NCI-H82 (cell line): ENCODE data around the gene MADCAM1.

ENCODE experiments used
- DNase-seq: peaks from one replicate; lab custom pipeline; 2025; lab: John Stamatoyannopoulos, UW

MADCAM1 gene

DNA sequence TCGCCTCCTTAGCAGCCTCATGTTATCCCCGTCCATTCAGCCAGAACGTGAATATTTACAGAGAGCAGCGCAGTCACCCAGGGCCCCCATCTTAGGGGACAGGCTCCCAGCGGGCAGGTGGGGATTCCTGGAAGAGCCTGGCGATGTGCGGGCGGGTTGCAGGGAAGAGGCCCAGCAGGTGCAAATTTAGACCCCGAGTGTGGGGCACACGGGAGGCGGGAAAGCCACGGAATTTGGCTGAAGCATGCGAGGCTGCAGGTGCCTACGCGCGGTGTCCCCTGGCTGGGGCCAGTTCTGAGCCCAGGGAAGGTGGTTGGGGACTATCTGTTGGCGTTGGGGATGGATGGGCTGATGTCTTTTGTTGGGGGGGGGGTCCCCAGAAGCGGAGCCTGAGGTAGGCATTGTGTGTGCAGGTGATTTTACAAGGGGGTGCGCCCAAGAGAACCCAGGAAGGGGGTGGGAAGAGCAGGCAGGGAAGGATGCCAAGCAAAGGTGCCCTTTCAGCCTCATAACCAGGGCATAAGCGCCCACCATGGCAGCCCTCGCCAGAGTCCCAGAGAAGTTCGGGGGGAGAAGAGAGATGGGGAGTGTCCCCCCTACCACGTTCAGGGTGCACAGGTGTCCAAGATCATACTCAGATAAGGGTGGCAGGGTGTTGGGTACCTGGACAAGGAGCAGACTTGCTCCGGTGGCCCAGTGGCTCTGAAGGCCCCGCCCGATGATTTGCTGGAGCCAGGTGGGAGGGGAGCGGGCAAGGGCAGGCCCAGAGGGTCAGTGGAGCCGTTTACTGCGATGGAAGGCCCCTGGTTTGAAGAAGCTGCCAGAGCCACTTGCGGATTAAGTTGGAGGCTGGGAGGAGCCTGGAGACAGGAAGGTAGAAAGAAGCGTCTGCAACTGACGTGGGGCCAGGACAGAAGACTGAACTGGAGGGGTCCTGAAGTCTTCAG lies 12.2 kb downstream of the MADCAM1 start:
- no peak for DNase-seq

- peak; percentile 86 for DNase-seq
Observed at GRCh38 chr19:510606-511100, 14.4 kb downstream of the MADCAM1 start.

GRCh38 chr19:511101-511851 lies 15.0 kb downstream of the MADCAM1 start:
- DNase-seq, result no peak

DNA sequence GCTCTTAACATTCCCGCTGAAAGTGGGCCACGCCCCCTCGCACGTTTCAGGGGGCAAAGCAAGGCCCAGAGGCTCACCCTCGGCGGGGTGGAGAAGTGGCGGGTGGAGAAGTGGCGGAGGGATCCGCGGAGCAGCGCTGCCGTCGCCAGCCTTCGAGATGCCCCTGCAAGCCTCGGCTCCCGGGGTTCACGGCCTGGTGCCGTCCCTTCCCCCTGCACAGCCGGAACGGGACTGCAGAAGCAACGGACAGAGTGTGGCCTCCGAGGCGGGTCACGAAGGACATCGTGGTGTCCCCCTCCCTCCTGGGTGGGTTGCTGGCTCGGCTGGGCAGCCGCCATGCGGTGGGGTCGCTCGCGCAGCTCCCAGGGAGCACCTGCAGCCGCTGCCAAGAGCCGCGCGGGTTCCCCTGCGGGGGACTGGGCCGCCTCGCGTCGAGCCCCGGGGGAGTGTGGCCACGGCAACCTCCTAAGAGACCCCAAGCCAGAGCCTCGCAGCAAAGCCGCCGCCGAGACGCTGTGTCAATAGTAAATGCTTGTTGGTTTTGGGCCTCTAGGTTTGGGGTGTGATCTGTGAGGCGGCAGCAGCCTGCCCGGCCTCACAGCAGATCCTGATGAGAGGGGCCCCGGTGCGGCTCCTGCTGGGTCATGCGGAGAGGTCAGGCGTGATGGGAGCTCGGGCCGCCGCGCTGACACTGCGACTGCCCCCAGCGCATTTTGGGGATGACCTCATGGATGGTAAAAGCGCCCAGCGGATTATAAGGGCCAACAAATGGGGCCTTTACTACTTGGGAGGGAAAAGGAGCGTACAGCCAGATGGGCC lies 16.5 kb downstream of the MADCAM1 start:
- no peak for DNase-seq

GRCh38 chr19:513368-514165 lies 17.3 kb downstream of the MADCAM1 start:
- DNase-seq, result no peak

DNA sequence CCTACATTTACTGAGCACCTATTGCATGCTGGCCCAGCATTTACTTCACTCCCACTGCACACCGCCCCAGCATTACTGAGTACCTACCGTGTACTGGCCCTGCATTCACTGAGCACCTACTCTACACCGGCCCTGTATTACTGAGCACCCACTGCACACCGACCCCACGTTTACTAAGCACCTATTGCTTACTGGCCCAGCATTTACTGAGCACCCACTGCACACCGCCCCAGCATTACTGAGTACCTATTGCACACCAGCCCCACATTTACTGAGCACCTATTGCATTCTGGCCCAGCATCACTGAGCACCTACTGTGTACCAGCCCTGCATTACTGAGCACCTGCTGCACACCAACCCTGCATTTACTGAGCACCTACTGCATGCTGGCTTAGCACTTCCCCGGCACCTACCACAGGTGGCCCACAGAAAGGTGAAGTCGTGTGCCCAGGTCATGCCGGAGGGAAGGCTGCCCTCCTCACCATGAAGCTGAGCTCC lies 17.9 kb downstream of the MADCAM1 start:
- no peak for DNase-seq

DNA sequence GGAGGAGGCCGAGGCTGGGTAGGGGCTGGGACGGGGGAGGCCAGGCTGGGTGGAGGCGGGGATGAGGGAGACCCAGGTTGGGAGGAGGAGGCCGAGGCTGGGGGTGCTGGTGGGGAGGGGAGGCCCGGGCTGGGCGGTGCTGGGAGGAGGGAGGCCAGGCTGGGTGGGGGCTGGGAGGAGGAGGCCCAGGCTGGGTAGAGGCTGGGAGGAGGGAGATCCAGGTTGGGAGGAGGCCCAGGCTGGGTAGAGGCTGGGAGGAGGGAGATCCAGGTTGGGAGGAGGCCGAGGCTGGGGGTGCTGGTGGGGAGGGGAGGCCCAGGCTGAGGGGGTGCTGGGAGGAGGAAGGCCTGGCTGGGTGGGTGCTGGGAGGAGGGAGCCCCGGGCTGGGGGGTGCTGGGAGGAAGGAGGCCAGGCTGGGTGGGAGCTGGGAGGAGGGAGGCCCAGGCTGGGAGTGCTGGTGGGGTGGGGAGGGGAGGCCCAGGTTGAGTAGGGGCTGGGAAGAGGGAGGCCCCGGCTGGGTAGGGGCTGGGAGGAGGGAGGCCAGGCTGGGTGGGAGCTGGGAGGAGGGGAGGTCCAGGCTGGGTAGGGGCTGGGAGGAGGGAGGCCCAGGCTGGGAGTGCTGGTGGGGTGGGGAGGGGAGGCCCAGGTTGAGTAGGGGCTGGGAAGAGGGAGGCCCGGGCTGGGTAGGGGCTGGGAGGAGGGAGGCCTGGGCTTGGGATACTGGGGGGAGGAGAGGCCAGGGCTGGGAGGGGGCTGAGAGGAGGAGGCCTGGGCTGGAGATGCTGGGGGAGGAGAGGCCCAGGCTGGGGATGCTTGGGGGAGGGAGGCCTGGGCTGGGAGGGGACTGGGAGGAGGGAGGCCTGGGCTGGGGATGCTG lies 21.7 kb downstream of the MADCAM1 start:
- DNase-seq, result no peak

- peak; percentile 46 for DNase-seq
Observed at GRCh38 chr19:518598-519231, 22.4 kb downstream of the MADCAM1 start.

DNA sequence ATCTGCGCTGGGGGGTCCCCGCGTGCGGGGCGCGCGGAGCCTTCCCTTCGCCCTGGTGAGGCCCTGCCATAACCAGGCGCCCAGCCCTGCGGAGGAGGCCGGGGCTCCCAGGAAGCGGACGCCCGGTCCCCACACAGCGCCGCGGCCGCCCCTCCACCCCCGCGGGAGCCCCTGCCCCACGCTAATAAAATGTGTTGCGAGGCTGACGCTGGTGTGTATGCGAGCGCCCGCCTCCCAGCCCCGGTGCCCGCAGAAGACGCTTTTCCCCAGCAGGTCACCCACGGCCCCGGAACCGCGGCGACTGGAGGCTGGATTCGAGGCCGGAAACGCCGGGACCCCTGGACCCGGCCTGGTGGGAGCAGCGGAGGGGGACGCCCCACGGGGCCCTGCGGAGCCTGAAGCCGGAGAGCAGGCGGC lies 23.2 kb downstream of the MADCAM1 start:
- no peak for DNase-seq

DNA sequence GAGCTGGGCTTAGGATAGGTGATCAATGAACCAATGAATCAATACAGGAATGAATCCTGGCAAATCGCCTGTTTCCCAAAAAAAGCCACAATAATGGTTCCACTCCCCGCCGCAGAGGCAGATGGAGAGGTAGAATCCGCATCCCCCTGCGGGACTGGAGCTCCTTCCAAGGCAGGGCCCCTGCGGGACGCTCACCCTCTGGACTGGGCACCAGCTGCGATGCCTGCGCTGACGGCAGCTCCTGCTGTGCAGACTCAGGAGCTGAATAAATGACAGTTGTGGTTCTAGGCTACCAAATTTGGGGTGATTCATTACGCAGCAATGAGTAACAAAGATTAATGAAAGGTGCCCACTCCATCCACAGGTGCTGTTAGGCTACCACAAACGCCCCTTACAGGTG lies 26.4 kb downstream of the MADCAM1 start:
- no peak for DNase-seq

DNA sequence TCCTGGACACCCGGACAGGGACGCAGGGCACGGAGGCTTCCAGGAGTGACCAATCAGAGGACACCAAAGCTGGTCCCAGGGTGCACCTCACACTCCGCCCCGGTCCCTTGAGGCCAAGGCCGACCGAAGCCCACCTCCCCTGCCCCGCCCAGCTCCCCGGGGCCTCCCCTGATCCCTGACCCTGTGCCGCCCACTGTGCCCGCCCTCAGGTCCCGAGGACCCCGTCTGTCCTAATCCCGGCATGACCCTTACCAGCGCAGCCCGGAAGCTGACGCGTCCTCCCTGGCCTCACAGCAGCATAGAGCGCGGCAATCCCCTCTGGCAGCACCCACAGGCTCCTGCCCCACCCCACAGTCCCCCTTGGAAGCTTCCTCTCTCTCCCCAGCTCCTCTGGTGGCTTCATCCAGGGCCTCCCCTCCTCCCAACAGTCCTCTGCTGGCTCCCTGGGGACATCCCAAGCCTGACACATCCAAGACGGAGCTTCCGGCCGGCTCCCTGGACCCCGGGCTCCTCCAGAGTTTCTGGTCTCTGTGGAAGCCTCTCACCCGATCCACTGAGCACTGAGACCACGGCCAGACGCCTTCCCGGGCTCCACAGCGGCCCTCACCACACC lies 27.9 kb downstream of the MADCAM1 start:
- DNase-seq, result peak; percentile 43

GRCh38 chr19:525029-525428 lies 28.7 kb downstream of the MADCAM1 start:
- DNase-seq, result no peak

- DNase-seq, result no peak
Observed at GRCh38 chr19:525857-526419, 29.7 kb downstream of the MADCAM1 start.

DNA sequence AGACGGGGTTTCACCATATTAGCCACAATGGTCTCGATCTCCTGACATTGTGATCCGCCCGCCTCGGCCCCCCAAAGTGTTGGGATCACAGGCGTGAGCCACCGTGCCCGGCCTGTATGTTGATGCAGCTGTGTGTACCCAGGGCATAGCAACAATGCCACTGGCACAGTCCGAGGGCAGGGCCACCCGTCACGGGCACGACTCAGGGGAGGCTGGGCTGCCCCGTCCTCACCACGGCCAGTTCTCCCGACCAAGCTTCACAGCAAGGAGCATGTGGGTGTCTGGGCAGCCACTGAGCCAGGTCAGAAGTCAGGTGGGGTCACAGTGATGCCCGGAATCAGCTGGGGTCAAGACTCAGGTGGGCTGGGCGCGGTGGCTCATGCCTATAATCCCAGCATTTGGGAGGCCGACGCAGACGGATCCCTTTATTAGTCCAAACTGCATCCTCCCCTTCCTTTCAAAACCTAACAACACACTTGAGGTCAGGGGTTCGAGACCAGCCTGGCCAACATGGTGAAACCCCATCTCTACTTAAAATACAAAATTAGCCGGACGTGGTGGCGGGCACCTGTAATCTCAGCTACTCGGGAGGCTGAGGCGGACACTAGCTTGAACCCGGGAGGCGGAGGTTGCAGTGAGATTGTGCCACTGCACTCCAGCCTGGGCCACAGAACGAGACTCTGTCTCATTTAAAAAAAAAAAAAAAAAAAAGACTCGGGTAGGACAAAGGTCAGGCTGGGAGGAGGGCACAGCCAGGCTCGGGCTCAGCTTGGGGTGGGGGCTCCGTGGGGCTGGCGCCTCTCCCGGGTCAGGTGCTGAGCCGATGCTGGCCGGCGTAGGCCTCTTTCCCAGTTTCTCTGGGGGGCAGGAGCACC lies 34.1 kb downstream of the MADCAM1 start:
- no peak for DNase-seq

DNA sequence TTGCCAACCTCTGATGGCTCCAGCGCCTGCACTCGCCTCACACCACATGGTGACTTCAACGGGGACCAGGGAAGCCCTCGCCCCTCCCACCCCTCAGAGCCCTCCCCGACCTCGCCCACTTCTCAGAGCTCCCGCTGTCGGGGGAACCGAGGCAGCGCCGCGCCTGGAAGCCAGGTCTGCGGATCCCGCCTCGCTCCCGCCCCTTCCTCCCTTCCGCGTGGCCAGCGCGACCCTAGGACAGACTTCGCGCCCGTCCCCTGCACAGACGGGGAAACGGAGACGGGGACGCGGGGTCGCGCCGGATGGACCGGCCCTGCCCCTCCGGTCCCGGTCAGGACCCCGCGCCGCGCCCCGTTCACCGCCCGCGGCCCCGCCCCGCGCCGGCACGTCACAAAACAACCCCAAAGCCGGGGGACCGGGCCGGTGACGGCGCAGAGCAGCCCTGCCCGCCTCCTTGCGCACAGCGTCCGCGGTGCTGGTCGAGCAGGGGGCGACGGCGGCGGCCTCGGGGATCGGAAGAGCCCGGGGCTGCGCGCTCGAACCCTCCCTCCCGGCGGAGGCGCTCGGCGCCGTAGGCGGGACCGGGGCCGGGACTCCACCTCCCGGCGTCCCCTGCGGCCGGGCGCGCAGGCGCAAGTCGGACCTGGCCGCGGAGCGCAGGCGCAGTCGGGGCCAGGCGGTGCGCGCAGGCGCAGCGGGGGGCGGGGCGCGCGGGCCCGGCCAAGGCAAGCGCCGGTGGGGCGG lies 34.9 kb downstream of the MADCAM1 start:
- DNase-seq, result peak; percentile 93

DNA sequence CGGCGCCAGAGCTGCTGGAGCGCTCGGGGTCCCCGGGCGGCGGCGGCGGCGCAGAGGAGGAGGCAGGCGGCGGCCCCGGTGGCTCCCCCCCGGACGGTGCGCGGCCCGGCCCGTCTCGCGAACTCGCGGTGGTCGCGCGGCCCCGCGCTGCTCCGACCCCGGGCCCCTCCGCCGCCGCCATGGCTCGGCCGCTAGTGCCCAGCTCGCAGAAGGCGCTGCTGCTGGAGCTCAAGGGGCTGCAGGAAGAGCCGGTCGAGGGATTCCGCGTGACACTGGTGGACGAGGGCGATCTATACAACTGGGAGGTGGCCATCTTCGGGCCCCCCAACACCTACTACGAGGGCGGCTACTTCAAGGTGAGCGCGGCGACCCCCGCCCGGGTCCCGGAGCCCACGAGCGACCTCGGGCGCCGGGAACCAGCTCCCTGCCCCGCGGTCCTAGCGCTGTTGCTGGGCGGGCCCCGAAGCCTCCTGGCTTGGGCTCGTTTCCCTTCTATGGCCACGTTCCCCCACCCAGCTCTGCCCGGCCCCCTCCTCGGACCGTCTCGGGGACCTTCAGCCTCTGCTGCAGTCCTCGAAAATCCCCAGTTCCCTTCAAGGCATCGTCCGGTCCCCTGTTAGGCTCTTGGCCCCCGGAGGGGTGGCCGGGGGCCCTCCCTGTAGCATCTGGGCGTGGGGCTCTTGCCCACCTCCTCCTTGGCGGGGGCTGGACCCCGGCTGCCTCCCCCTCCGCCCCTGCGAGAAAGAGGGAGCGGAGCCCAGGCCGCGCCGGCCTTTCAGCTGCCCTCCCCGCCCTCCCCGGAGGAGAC lies 35.7 kb downstream of the MADCAM1 start, which contains the start of gene CDC34:
Gene CDC34, plus strand, starts transcription at position 8 of the 808 bp plus-strand sequence. Its CDS starts 172 bp downstream, at position 180.
- DNase-seq, result no peak
